NCI-H460 (cell line): Measurements from ENCODE around the gene MFSD12. TPM values are rescaled to one million over a fixed set of nuclear protein-coding genes. Genes with fewer than 3 reads are reported as not detected.

Source experiments
- DNase-seq: peaks from one replicate; pipeline ENCODE4 v3.0.0-alpha.2; 2016; ENCODE audit warnings: low read depth; ENCODE audit errors: extremely low read depth
- polyA plus RNA-seq: library from polyadenylated mRNA; depleted of rRNA; stranded (reverse); fragments of >200 nt; gene quantifications from 2 replicates; pipeline ENCODE4 v1.2.3, GENCODE V29; 2014; cell fraction: nucleus; rRNA removed
- total RNA-seq: library from RNA; depleted of rRNA; stranded (reverse); fragments of >200 nt; shearing (Covaris generic); gene quantifications from 2 replicates; pipeline ENCODE4 v1.2.3, GENCODE V29; 2014; rRNA removed

MFSD12 gene
- total RNA-seq: 178 and 210 TPM in 2 replicates
- polyA plus RNA-seq: 302 and 364 TPM in 2 replicates

GRCh38 chr19:3557461-3558248 lies at the start of gene MFSD12:
TSS of gene MFSD12 (minus strand) at chr19:3557586. CDS start at chr19:3557403, 183 bp downstream.
- DNase-seq: peak; percentile 88

- peak; percentile 55 for DNase-seq
Observed at GRCh38 chr19:3606690-3607289, 49.4 kb upstream of the MFSD12 start, which contains the start of gene TBXA2R. TSS of gene TBXA2R (minus strand) at chr19:3606875. CDS start at chr19:3600634, 6,241 bp downstream.

GRCh38 chr19:3606174-3606689 lies 48.8 kb upstream of the MFSD12 start:
- DNase-seq: no peak

- no peak for DNase-seq
Observed at GRCh38 chr19:3605770-3606169, 48.4 kb upstream of the MFSD12 start.

GRCh38 chr19:3605361-3605760 lies 48.0 kb upstream of the MFSD12 start:
- no peak for DNase-seq

- DNase-seq: no peak
Observed at GRCh38 chr19:3604987-3605343, 47.6 kb upstream of the MFSD12 start.

- DNase-seq: no peak
Observed at GRCh38 chr19:3604227-3604986, 47.0 kb upstream of the MFSD12 start.

GRCh38 chr19:3603121-3603811 lies 45.9 kb upstream of the MFSD12 start:
- no peak for DNase-seq

GRCh38 chr19:3601021-3601420 lies 43.6 kb upstream of the MFSD12 start:
- no peak for DNase-seq

GRCh38 chr19:3599776-3600187 lies 42.4 kb upstream of the MFSD12 start:
- DNase-seq: no peak

GRCh38 chr19:3595521-3596061 lies 38.2 kb upstream of the MFSD12 start:
- no peak for DNase-seq

GRCh38 chr19:3593156-3593555 lies 35.8 kb upstream of the MFSD12 start:
- no peak for DNase-seq

GRCh38 chr19:3591876-3592613 lies 34.7 kb upstream of the MFSD12 start:
- DNase-seq: no peak

GRCh38 chr19:3590991-3591659 lies 33.7 kb upstream of the MFSD12 start:
- no peak for DNase-seq

GRCh38 chr19:3589949-3590348 lies 32.6 kb upstream of the MFSD12 start:
- DNase-seq: no peak

GRCh38 chr19:3589439-3589838 lies 32.1 kb upstream of the MFSD12 start:
- DNase-seq: no peak

GRCh38 chr19:3586707-3587346 lies 29.4 kb upstream of the MFSD12 start:
- DNase-seq: no peak

GRCh38 chr19:3586127-3586626 lies 28.8 kb upstream of the MFSD12 start:
- no peak for DNase-seq
